Transverse colon (tissue), 4 donors: ENCODE data around the gene SLC24A3.

ENCODE experiments used
- CTCF ChIP-seq, 5 experiments: fragments of 200-600 bp in 3 of 5; fragments of 450-650 bp in 2 of 5; sonication (generic) in 3 of 5; IDR thresholded peaks; 1 replicate in 2 of 5; 2 replicates in 3 of 5; pipeline ENCODE4 v1.5.1; 2016 to 2017; ENCODE audit warnings: antibody characterized with exemption in 5 of 5, inconsistent platforms in 3 of 5, mild to moderate bottlenecking in 2 of 5, moderate library complexity in 1 of 5
- POLR2A ChIP-seq: fragments of 450-650 bp; IDR thresholded peaks from one replicate; pipeline ENCODE4 v1.6.1; 2016; ENCODE audit warnings: antibody characterized with exemption, mild to moderate bottlenecking, moderate library complexity
- POLR2AphosphoS5 ChIP-seq, 3 donors: sonication (generic); formaldehyde crosslinking; IDR thresholded peaks; one replicate each; pipeline ENCODE4 v1.6.1; 2016; ENCODE audit warnings: antibody characterized with exemption in 3 of 3

GRCh38 chr20:19382386-19383340, 170.2 kb downstream of the SLC24A3 start:
- TF ChIP-seq POLR2AphosphoS5 (IDR thresholded peaks at IDR 0.05) (no peak), POLR2A (no peak), CTCF (IDR thresholded peaks at IDR 0.05) (no peak)
